ENCODE results near the gene GATB.

Gene GATB

GRCh38 chr4:151667048-151667447 is 93.8 kb downstream of the GATB start:
- Histone ChIP-seq H3K4me2 (ENCODE audit: low read length) (no peak overlapping the region), H3K36me3 (replicated peaks; ENCODE audit: low read depth, low read length) (no peaks in the 10 kb centered on the region), H3K4me3 (ENCODE audit: low read length) (no peak overlapping the region), H3K27ac (ENCODE audit: low read length) (no peak overlapping the region), H3K27me3 (ENCODE audit: low read depth, low read length) (no peaks in the 10 kb centered on the region), H2AFZ (ENCODE audit: low read depth, low read length) (no peak overlapping the region), H3K9me3 (ENCODE audit: insufficient read depth, low read length) (no peaks in the 10 kb centered on the region), H3K79me2 (ENCODE audit: low read length) (no peaks in the 10 kb centered on the region), H4K20me1 (ENCODE audit: insufficient read depth, low read length) (no peaks in the 10 kb centered on the region), H3K9ac (ENCODE audit: low read length) (no peak overlapping the region), H3K4me1 (ENCODE audit: low read length) (no peaks in the 10 kb centered on the region)
- no peak for TF ChIP-seq EZH2phosphoT487 (IDR thresholded peaks at IDR 0.05; ENCODE audit: low read depth)

GRCh38 chr4:151666501-151666900 is 94.3 kb downstream of the GATB start:
- Histone ChIP-seq H3K4me1 (ENCODE audit: low read length) (no peaks in the 10 kb centered on the region), H3K27me3 (ENCODE audit: low read depth, low read length) (no peaks in the 10 kb centered on the region), H2AFZ (ENCODE audit: low read depth, low read length) (no peak overlapping the region)

GRCh38 chr4:151665785-151666127 is 95.1 kb downstream of the GATB start:
- H3K79me2 ChIP-seq (ENCODE audit: low read length): no peaks in the 10 kb centered on the region
- H3K4me3 ChIP-seq (ENCODE audit: low read length): no peak overlapping the region
- H3K9ac ChIP-seq (ENCODE audit: low read length): no peak overlapping the region
- H3K27ac ChIP-seq (ENCODE audit: low read length): no peak overlapping the region
- no peak overlapping the region for H3K4me2 ChIP-seq (ENCODE audit: low read length)
- no peak for TF ChIP-seq EZH2phosphoT487 (IDR thresholded peaks at IDR 0.05; ENCODE audit: low read depth)
- TF ChIP-seq CTCF (IDR thresholded peaks at IDR 0.05; ENCODE audit: low read depth, low read length): no peak
- no peak overlapping the region for H2AFZ ChIP-seq (ENCODE audit: low read depth, low read length)
- no peaks in the 10 kb centered on the region for H4K20me1 ChIP-seq (ENCODE audit: insufficient read depth, low read length)
- no peaks in the 10 kb centered on the region for H3K36me3 ChIP-seq (replicated peaks; ENCODE audit: low read depth, low read length)
- H3K27me3 ChIP-seq (ENCODE audit: low read depth, low read length): no peaks in the 10 kb centered on the region
- no peaks in the 10 kb centered on the region for H3K9me3 ChIP-seq (ENCODE audit: insufficient read depth, low read length)
- no peaks in the 10 kb centered on the region for H3K4me1 ChIP-seq (ENCODE audit: low read length)

More at GRCh38 chr4:151666501-151666900, 94.3 kb downstream of the GATB start:
- no peak overlapping the region for H3K27ac ChIP-seq (ENCODE audit: low read length)
- H3K9me3 ChIP-seq (ENCODE audit: insufficient read depth, low read length): no peaks in the 10 kb centered on the region
- H3K4me2 ChIP-seq (ENCODE audit: low read length): no peak overlapping the region
- TF ChIP-seq EZH2phosphoT487 (IDR thresholded peaks at IDR 0.05; ENCODE audit: low read depth) (no peak), CTCF (IDR thresholded peaks at IDR 0.05; ENCODE audit: low read depth, low read length) (no peak)
- H3K4me3 ChIP-seq (ENCODE audit: low read length): no peak overlapping the region
- no peaks in the 10 kb centered on the region for H3K36me3 ChIP-seq (replicated peaks; ENCODE audit: low read depth, low read length)
- no peaks in the 10 kb centered on the region for H3K79me2 ChIP-seq (ENCODE audit: low read length)
- H4K20me1 ChIP-seq (ENCODE audit: insufficient read depth, low read length): no peaks in the 10 kb centered on the region
- no peak overlapping the region for H3K9ac ChIP-seq (ENCODE audit: low read length)

- H3K9me3 ChIP-seq (ENCODE audit: insufficient read depth, low read length): no peaks in the 10 kb centered on the region
- H3K9ac ChIP-seq (ENCODE audit: low read length): no peak overlapping the region
- TF ChIP-seq EZH2phosphoT487 (IDR thresholded peaks at IDR 0.05; ENCODE audit: low read depth): no peak
- TF ChIP-seq CTCF (IDR thresholded peaks at IDR 0.05; ENCODE audit: low read depth, low read length): no peak
- H3K4me3 ChIP-seq (ENCODE audit: low read length): no peak overlapping the region
- no peaks in the 10 kb centered on the region for H4K20me1 ChIP-seq (ENCODE audit: insufficient read depth, low read length)
- H3K4me1 ChIP-seq (ENCODE audit: low read length): no peaks in the 10 kb centered on the region
- H2AFZ ChIP-seq (ENCODE audit: low read depth, low read length): no peak overlapping the region
- H3K4me2 ChIP-seq (ENCODE audit: low read length): no peak overlapping the region
- no peak overlapping the region for H3K27ac ChIP-seq (ENCODE audit: low read length)
- no peaks in the 10 kb centered on the region for H3K79me2 ChIP-seq (ENCODE audit: low read length)
- H3K27me3 ChIP-seq (ENCODE audit: low read depth, low read length): no peaks in the 10 kb centered on the region
- no peaks in the 10 kb centered on the region for H3K36me3 ChIP-seq (replicated peaks; ENCODE audit: low read depth, low read length)
Observed at GRCh38 chr4:151665022-151665784, 95.6 kb downstream of the GATB start.
